Measurements from ENCODE around the gene ESR2.
A peak's percentile ranks its signal among the peaks of the same experiment; 100 is the strongest.
"Not testable (repeated sequence)": the region's sequence is repeated elsewhere in the genome, so short reads cannot be mapped to it uniquely, and the experiment has no call there.

ESR2 gene

GRCh38 chr14:64074961-64075612, 219.1 kb downstream of the ESR2 start:
- DNase-seq = no peak
- in situ Hi-C loops (cut with MboI; ENCODE audit: low pct_unique_long_range_greater_than_20kb, low sequenced_read_pairs) = no loop called here

DNA sequence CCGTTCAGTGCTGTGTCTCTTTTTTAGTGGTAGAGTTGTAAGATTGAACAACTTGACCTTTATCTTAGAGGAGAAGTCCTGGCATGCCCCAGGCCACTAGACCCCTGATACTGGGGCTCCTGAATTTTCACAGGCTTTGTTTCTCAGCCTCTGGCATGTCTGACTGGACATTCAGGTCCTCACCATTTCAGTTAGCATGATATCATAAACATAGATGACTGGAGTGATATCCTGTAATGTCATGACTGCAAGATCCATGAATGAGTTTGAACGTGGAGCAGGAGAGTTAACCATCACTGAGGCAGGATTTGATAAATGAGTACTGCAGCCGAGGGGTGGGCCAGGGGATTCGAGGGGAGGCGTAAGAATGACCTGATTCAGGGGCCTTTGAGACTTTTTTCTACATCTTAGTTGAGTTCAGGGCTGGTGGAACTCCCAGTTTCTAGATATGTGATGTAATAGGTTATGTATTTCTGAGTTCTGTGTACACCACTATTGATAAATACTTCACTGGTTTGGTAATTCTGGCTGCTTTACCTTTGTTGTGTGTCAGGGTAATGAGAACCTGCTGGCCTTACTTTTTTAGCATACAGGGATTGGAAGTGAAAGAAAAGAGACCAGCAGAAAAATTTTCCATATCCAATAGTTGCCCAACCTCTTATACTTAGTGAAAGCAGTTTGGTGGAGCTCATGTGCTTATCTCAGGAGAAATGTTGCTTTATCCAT, 224.4 kb downstream of the ESR2 start:
- DNase-seq = no peak
- in situ Hi-C loops (cut with MboI; ENCODE audit: low pct_unique_long_range_greater_than_20kb, low sequenced_read_pairs) = no loop called here

DNA sequence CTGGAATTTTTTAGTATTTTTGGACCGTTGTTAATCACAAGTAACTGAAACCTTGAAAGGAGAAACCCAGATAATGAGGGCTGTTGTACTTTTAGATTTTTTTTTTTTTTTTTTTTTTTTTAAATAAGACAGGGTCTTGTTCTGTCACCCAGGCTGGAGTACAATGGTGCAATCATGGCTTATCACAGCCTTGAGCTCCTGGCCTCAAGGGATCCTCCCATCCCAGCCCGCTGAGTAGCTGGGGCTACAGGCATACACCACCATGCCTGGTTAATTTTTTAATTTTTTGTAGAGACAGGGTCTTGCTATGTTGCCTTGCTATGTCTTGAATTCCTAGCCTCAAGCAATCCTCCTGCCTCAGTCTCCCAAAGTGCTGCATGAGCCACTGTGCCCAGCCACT, 229.7 kb downstream of the ESR2 start:
- in situ Hi-C loops (cut with MboI; ENCODE audit: low pct_unique_long_range_greater_than_20kb, low sequenced_read_pairs) = no loop called here
- DNase-seq = no peak

GRCh38 chr14:64062381-64063115, 231.6 kb downstream of the ESR2 start:
- in situ Hi-C loops (cut with MboI; ENCODE audit: low pct_unique_long_range_greater_than_20kb, low sequenced_read_pairs) = no loop called here
- no peak for DNase-seq

DNA sequence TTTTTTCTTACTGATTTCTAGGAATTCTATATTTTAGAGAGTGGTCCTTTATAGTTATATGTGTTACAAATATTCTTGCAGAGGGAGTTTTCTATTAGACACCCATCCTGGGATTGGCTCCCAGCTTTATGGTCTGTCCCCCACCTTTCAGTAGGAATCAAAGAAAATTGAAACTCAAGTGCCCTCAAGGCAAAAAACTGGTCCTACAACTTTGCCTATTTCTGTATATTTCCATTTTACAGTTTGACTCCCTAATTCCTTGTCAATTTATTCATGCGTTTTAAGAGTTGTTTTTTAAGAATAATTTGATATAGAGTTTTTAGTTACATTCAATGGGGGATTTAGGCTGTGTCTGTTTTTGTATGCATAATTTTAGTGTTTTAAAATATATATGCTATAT, 232.5 kb downstream of the ESR2 start:
- no peak for DNase-seq
- in situ Hi-C loops (cut with MboI; ENCODE audit: low pct_unique_long_range_greater_than_20kb, low sequenced_read_pairs) = no loop called here

- no peak for DNase-seq
- in situ Hi-C loops (cut with MboI; ENCODE audit: low pct_unique_long_range_greater_than_20kb, low sequenced_read_pairs) = no loop called here
Measured at GRCh38 chr14:64061115-64061514, 233.1 kb downstream of the ESR2 start.

DNA sequence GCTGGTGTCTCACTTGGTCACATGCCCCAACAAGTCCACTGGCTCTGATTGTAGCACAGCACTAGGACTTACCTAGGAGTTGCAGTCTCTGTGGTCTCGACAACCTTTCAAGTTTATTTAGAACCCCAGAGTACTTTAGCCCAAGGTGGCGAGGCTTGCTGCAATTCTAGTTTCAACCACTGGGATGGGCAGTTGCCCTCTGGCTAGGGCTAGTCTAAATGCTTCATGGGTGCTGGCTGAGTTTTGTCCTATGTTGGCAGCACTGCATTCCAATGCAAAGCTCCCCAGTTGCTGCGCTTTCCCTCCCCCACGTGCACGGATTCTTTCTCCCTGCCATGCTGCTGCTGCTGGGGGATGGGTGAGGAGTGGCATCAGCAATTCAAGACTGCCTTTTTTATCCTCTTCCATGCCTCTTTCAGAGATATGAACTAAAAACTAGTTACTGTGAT, 233.5 kb downstream of the ESR2 start:
- peak; percentile 8 for DNase-seq
- in situ Hi-C loops (cut with MboI; ENCODE audit: low pct_unique_long_range_greater_than_20kb, low sequenced_read_pairs) = no loop called here

GRCh38 chr14:64060199-64060545, 234.0 kb downstream of the ESR2 start:
- DNase-seq = no peak

DNA sequence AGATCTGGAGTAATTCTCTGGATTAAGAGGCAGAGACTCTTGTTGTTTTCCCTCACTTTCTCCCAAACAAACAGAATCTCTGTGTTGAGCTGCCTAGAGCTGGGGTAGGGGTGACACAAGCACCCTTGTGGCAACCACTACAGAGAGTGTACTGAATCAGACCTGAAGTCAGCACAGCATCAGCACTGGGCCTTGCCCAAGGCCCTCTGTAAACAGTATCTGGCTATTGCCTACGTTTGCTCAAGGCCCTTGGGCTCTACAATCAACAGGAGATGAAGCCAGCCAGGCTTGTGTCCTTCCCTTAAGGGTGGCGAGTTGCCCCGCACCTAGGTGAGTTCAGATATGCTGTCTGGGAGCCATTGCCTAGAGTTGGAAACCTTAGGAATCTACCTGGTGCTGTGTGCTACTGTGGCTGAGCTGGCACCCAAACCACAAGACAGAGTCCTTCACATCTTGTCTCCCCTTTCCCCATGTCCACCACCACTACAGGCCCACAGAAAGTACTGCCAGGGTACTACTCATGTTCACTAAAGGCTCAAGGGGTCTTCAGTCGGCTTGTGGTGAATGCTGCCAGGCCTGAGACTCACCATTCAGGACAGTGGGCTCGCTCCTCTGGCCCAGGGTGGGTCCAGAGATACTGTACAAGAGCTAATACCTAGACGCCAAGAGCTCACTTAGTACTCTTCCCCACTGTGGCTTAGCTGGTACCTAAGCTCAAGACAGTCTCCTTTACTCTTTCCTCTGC, 234.5 kb downstream of the ESR2 start:
- in situ Hi-C loops (cut with MboI; ENCODE audit: low pct_unique_long_range_greater_than_20kb, low sequenced_read_pairs) = no loop called here
- DNase-seq = no peak

More at GRCh38 chr14:64060199-64060545, 234.0 kb downstream of the ESR2 start:
- in situ Hi-C loops (cut with MboI; ENCODE audit: low pct_unique_long_range_greater_than_20kb, low sequenced_read_pairs) = no loop called here

- DNase-seq = no peak
- in situ Hi-C loops (cut with MboI; ENCODE audit: low pct_unique_long_range_greater_than_20kb, low sequenced_read_pairs) = no loop called here
Measured at GRCh38 chr14:64053694-64054669, 240.2 kb downstream of the ESR2 start.

DNA sequence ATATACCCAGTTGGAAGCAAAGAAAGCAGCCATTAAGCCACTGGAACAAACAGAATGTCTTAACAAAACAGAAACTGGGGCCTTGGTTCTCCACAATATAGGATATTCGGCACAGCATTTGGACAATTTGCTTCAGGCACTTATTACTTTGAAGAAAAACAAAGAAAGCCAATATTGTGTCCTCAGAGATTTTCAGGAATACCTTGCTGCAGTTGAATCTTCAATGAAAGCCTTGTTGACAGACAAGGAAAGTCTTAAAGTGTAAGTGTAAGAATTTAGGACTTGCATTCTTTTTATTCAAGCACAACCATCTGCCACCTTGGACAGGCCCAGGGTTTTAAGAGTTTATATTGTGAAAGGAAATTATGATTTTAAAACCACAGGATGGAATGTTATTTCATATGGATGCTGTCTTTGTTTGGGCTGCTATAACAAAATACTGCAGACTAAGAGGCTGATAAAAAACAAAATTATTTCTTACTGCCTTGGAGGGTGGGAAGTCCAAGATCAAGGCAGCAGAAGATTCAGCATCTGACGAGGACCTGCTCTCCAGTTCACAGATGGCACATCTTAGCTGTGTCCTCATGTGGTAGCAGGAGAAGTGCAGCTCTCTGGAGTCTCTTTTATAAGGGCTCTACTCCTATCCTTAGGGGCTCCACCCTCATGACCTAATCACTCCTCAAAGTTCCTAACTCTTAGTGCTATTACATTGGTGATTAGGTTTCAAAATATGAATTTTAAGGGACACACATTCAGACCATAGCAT, 244.4 kb downstream of the ESR2 start:
- in situ Hi-C loops (cut with MboI; ENCODE audit: low pct_unique_long_range_greater_than_20kb, low sequenced_read_pairs) = no loop called here
- no peak for DNase-seq

DNA sequence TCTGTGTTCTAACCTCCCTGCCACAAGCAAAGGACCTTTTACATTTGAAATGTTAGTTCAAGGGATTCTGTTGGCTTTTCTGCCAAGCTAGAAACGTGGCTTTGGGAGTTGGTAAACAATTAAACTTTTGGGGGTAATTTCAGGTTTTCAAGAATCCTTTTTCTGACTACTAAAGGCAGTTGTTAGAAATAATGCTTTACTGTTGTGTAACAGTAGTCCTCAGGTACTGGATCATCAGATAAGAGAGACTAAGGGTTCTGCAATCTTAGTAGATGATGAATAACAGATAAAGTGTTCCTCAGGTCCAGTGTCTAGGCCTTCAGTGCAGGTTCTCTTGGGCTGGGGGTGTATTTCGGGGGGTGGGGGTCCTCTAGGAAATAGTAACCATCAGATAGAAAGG, 249.1 kb downstream of the ESR2 start:
- in situ Hi-C loops (cut with MboI; ENCODE audit: low pct_unique_long_range_greater_than_20kb, low sequenced_read_pairs) = no loop called here
- no peak for DNase-seq

GRCh38 chr14:64043296-64043695, 250.9 kb downstream of the ESR2 start:
- DNase-seq; in situ Hi-C loops (cut with MboI; ENCODE audit: low pct_unique_long_range_greater_than_20kb, low sequenced_read_pairs): not testable (repeated sequence)

DNA sequence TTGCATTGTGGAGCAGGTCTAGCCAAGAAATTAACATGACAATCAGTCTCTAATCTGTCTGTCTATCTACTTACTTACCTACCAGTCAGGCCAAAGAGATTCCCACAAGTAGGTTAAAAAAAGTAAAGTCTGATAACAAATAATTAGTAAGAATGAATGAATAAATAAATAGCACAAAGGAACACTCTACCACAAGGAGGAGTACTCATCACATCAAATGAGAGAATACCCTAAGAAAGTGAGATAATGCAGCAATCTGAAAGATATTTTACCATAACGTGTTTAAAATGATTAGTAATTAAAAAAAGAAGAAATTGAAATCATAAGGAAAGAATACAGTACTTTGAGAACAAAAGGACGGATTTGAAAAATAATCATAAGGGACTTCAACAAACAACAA, 254.1 kb downstream of the ESR2 start:
- in situ Hi-C loops (cut with MboI; ENCODE audit: low pct_unique_long_range_greater_than_20kb, low sequenced_read_pairs) = no loop called here
- DNase-seq = no peak

- DNase-seq = no peak
- in situ Hi-C loops (cut with MboI; ENCODE audit: low pct_unique_long_range_greater_than_20kb, low sequenced_read_pairs) = no loop called here
Measured at GRCh38 chr14:64038841-64039542, 255.2 kb downstream of the ESR2 start.

DNA sequence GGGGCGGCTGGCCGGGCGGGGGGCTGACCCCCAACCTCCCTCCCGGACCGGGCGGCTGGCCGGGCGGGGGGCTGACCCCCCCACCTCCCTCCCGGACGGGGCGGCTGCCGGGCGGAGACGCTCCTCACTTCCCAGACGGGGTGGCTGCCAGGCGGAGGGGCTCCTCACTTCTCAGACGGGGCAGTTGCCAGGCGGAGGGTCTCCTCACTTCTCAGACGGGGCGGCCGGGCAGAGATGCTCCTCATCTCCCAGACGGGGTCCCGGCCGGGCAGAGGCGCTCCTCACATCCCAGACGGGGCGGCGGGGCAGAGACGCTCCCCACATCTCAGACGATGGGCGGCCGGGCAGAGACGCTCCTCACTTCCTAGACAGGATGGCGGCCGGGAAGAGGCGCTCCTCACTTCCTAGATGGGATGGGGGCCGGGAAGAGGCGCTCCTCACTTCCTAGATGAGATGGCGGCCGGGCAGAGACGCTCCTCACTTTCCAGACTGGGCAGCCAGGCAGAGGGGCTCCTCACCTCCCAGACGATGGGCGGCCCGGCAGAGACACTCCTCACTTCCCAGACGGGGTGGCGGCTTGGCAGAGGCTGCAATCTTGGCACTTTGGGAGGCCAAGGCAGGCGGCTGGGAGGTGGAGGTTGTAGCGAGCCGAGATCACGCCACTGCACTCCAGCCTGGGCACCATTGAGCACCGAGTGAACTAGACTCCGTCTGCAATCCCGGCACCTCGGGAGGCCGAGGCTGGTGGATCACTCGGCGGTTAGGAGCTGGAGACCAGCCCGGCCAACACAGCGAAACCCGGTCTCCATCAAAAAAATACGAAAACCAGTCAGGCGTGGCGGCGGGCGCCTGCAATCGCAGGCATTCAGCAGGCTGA, 256.1 kb downstream of the ESR2 start:
- in situ Hi-C loops (cut with MboI; ENCODE audit: low pct_unique_long_range_greater_than_20kb, low sequenced_read_pairs); DNase-seq: not testable (repeated sequence)

All from KBM-7 (cell line).